Activated naive CD4-positive, alpha-beta T cell treated with anti-CD3 and anti-CD28 coated beads, Interleukin-2, amount 50 U/mL, for 72 hours (primary cell): ENCODE measurements around the gene RSPH4A. TPM values are rescaled to one million over a fixed set of nuclear protein-coding genes. Genes with fewer than 3 reads are reported as not detected.

Source experiments
- ATAC-seq, 2 donors: fragments of 150-1000 bp; cut with Tn5 transposase; 2 replicates each; pipeline ENCODE4 v1.10.0; 2021; ENCODE audit warnings: mild to moderate bottlenecking in 2 of 2, moderate library complexity in 2 of 2
- DNase-seq, 2 donors: peaks; one replicate each; pipeline ENCODE4 v3.0.0; 2021 to 2022; ENCODE audit warnings: low spot score in 2 of 2
- H3K27ac Mint-ChIP-seq, 2 donors: one replicate each; pipeline ENCODE4 v1.8.0; 2022; ENCODE audit warnings: mild to moderate bottlenecking in 2 of 2, mixed read lengths in 2 of 2
- H3K36me3 Mint-ChIP-seq, 2 donors: one replicate each; pipeline ENCODE4 v1.8.0; 2022; ENCODE audit warnings: mixed read lengths in 2 of 2
- H3K9me3 Mint-ChIP-seq, 2 donors: one replicate each; pipeline ENCODE4 v1.8.0; 2022; ENCODE audit warnings: mixed read lengths in 2 of 2
- total RNA-seq, 2 donors: library from RNA; stranded (reverse); gene quantifications; one replicate each; pipeline ENCODE4 v1.2.3, GENCODE V29; 2022

The RSPH4A gene
- total RNA-seq, 2 donors from 2014 or later: 0.12 TPM; not detected in 1

GRCh38 chr6:116666869-116667268 is 50.6 kb downstream of the RSPH4A start:
- no peak for DNase-seq
- Mint-ChIP-seq H3K36me3 (peaks cover 10 to 19% of the 10 kb centered on the region in 2 donors), H3K9me3 (no peaks in the 10 kb centered on the region), H3K27ac (peak overlapping the region; percentile 16 to 57)
- ATAC-seq: peak; percentile 1 to 59

GRCh38 chr6:116667623-116668022 is 51.3 kb downstream of the RSPH4A start:
- H3K9me3 Mint-ChIP-seq: no peaks in the 10 kb centered on the region
- no peak for ATAC-seq
- peaks cover 10 to 19% of the 10 kb centered on the region in 2 donors for H3K36me3 Mint-ChIP-seq

GRCh38 chr6:116672306-116672705 is 56.0 kb downstream of the RSPH4A start:
- peaks cover 5 to 6% of the 10 kb centered on the region in 2 donors for H3K36me3 Mint-ChIP-seq
- ATAC-seq: no peak
- no peak overlapping the region for H3K27ac Mint-ChIP-seq
- H3K9me3 Mint-ChIP-seq: no peaks in the 10 kb centered on the region
- no peak for DNase-seq

More at GRCh38 chr6:116667623-116668022, 51.3 kb downstream of the RSPH4A start:
- DNase-seq: no peak
- H3K27ac Mint-ChIP-seq: peak overlapping the region; percentile 96 to 99

- no peak for DNase-seq
- Mint-ChIP-seq H3K9me3 (peaks cover 0 to 6% of the 10 kb centered on the region in 2 donors), H3K36me3 (peaks cover 2% of the 10 kb centered on the region in 2 donors), H3K27ac (no peak overlapping the region)
- no peak for ATAC-seq
Observed at GRCh38 chr6:116676021-116676420, 59.7 kb downstream of the RSPH4A start.

GRCh38 chr6:116680880-116681672 is 64.8 kb downstream of the RSPH4A start, which contains the start of gene KPNA5:
TSS of gene KPNA5 (plus strand) at chr6:116681211. CDS start at chr6:116681335, 124 bp downstream.
- Mint-ChIP-seq H3K27ac (peak within 1 kb of the TSS; percentile 94 to 99), H3K36me3 (peaks cover 15 to 30% of the 10 kb centered on the region in 2 donors), H3K9me3 (peaks cover 3 to 12% of the 10 kb centered on the region in 2 donors)
- DNase-seq (peak; percentile 84 to 87), ATAC-seq (peak; percentile 94 to 98)

- ATAC-seq (peak; percentile 21 to 23), DNase-seq (no peak)
- H3K36me3 Mint-ChIP-seq: peaks cover 15 to 34% of the 10 kb centered on the region in 2 donors
- H3K9me3 Mint-ChIP-seq: peaks cover 3 to 12% of the 10 kb centered on the region in 2 donors
- peak overlapping the region; percentile 94 to 99 for H3K27ac Mint-ChIP-seq
Observed at GRCh38 chr6:116682334-116682712, 66.0 kb downstream of the RSPH4A start.

Other genes with a start within 250 kb of the RSPH4A start
- gene DSE, start 245.5 kb upstream of the RSPH4A start, total RNA-seq: 1 to 10 TPM; 5.8 to 6.0 TPM
- gene CALHM6, start 155.1 kb upstream of the RSPH4A start, total RNA-seq: 10 to 100 TPM in 1 of 2 donors, under 1 TPM in 1; 0.71 to 13.9 TPM
- gene CALHM5, start 104.8 kb upstream of the RSPH4A start, total RNA-seq: not detected
- gene TRAPPC3L, start 70.8 kb upstream of the RSPH4A start, total RNA-seq: not detected
- gene CALHM4, start 62.7 kb upstream of the RSPH4A start, total RNA-seq: not detected
- gene RWDD1, start 45.0 kb upstream of the RSPH4A start, total RNA-seq: 10 to 100 TPM; 18.0 to 33.7 TPM
- gene ZUP1, start 52.3 kb downstream of the RSPH4A start, total RNA-seq: 10 to 100 TPM; 22.8 to 35.6 TPM
- gene KPNA5, start 64.7 kb downstream of the RSPH4A start, total RNA-seq: 1 to 10 TPM; 7.8 to 8.7 TPM
- gene FAM162B, start 149.2 kb downstream of the RSPH4A start, total RNA-seq: not detected
- not detected for gene GPRC6A, start 212.6 kb downstream of the RSPH4A start, total RNA-seq